Measurements from ENCODE around the gene KDM4B.
A peak's percentile ranks its signal among the peaks of the same experiment; 100 is the strongest.
"Not testable (repeated sequence)": the region's sequence is repeated elsewhere in the genome, so short reads cannot be mapped to it uniquely, and the experiment has no call there.

Gene KDM4B

DNA sequence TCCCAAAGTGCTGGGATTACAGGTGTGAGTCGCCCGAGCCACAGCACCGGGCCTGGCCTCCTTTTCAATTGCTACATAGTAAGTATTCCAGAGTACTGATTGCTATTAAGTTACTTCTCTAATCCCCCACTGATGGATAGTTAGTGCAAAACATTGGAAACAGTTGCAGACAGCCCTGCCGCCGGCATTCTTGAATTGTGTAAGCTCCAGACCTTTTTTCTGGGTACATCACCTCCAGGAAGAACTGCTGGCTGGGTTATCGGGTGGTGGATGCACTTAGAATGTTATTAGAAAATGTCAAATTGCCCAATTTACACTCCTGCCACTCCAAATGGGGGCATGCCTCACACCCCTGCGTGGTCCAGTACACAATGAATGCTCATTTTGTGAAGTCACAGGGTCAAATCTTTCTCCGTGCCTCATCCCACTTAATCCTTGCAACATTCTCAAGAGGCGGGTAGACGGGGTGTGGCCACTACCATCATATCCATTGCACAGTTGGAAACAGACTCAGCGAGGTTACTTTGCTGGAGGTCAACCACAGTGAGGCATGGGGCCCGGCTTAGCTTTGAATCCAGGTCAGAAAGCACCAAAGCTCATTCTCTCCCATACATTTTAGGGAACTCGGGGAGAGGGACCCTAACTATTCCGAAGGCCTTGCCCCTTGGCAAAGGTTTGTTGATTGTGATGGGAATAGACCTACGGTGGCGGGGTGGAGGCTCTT is 1.0 kb upstream of the KDM4B start:
- no peak for DNase-seq (ENCODE audit: low read depth in 2 of 2)

DNA sequence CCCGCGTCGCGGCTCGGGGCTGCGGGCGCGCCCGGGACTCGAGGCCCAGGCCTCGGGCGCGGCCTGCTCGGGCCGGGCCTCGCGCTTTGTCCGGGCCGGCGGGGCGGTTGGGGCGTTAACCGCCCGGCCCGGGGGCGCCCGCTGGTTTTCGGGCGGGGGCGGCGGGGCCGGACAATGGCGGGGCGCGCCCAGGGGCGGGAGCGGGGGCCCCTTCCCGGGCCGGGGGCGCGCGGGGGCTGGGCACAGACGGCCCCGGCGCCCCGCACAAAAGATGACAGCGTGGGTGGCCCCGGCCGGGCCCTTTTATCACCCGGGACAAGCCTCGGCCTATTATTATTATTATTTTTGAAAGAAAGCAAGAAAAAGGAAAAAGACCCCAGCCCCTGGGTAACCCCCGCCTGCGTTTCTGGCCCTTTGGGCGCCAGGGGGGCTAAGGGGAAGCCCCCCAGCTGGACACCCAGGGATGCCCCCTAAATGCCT is 419 bp downstream of the KDM4B start:
- no peak for DNase-seq (ENCODE audit: low read depth in 2 of 2)

- DNase-seq (ENCODE audit: low read depth in 2 of 2): no peak
Observed at GRCh38 chr19:4969772-4970531, 1.0 kb downstream of the KDM4B start.

DNA sequence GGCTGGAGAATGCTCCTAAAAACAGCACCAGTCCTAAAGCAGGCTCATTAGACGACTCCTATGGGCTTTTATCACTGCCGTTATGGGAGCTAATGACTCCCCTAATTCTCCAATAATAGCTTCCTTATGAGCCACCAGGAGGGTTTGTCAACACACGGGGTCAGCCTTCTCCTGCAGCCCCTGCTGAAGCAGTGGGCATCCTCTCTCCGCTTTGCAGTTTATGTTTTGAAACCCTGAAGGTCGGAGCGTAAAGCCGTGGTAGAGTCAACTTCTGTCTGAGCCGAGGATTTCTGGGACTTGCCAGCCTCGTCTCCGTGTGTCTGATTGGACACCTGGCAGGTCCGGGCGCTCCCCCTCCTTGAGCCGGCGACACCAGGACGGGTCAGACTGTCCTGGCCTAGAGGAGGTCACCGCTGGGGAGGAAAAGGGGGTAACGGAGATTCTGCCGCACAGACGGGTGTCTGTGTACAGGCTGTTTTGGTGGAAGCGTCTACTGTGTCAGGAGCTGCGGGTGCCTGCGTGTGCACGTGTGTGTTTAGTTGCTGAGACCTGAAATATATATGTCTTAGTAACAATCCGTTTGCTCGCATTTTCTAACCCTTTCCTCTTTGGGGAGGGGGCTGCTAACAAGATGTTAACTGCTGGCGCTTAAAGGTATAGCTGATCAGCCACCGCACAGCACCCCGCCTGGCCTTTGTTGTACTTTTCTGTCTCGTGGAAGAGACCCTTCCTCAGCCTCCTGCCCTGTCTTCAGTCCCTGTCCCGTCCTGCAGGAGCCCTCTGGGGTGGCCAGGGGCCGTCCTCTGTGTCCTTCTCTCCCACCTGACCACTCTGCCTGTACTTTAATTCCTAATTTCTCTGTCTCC is 1.9 kb downstream of the KDM4B start:
- no peak for DNase-seq (ENCODE audit: low read depth in 2 of 2)

GRCh38 chr19:4971424-4971793 is 2.5 kb downstream of the KDM4B start:
- no peak for DNase-seq (ENCODE audit: low read depth in 2 of 2)

GRCh38 chr19:4971816-4972495 is 3.0 kb downstream of the KDM4B start:
- DNase-seq (ENCODE audit: low read depth in 2 of 2): no peak

DNA sequence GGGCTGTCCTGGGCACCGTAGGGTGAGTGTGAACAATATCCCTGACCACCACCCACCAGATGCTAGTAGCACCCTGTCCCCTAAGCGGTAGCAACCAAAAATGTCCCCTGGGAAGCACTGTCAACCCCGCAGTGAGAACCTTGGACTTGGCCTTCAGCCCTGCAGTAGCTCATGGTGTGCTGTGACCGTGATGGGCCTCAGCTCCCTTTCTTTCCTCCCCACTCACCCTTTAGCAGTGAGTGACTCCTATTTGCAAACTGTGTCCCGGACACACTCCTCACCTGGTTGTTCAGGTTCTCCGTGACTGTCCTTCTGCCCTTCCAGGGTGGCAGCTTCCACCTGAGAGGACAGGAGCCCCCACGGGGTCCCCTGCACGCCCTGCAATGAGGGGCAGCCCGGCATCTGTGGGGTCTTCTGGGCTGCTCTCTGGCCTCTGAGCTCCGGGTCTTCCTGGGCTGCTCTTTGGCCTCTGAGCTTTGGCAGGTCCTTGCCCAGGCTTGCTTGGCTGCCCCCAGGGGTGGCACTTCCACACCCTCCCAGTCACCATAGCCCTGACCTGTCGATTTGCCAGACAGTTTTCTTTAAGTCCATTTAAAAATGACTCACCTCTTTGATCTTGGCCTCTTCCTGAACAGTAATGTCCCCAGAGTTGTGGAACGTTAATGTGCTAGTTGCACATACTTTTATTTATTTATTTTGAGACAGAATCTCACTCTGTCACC is 3.8 kb downstream of the KDM4B start:
- DNase-seq (ENCODE audit: low read depth in 2 of 2): no peak

GRCh38 chr19:4974880-4975469 is 6.1 kb downstream of the KDM4B start:
- DNase-seq (ENCODE audit: low read depth in 2 of 2): no peak

DNA sequence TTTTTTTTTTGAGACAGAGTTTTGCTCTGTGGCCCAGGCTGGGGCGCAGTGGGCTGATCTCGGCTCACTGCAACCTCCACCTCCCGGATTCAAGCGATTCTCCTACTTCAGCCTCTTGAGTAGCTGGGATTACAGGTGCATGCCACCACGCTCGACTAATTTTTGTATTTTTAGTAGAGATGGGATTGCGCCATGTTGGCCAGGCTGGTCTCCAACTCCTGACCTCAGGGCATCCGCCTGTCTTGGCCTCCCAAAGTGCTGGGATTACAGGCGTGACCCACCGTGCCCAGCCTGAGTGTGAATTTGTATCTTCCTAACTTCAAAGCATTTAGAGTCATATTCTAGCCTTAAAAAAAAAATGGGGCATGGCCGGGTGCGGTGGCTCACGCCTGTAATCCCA is 6.7 kb downstream of the KDM4B start:
- DNase-seq (ENCODE audit: low read depth in 2 of 2): not testable (repeated sequence)

DNA sequence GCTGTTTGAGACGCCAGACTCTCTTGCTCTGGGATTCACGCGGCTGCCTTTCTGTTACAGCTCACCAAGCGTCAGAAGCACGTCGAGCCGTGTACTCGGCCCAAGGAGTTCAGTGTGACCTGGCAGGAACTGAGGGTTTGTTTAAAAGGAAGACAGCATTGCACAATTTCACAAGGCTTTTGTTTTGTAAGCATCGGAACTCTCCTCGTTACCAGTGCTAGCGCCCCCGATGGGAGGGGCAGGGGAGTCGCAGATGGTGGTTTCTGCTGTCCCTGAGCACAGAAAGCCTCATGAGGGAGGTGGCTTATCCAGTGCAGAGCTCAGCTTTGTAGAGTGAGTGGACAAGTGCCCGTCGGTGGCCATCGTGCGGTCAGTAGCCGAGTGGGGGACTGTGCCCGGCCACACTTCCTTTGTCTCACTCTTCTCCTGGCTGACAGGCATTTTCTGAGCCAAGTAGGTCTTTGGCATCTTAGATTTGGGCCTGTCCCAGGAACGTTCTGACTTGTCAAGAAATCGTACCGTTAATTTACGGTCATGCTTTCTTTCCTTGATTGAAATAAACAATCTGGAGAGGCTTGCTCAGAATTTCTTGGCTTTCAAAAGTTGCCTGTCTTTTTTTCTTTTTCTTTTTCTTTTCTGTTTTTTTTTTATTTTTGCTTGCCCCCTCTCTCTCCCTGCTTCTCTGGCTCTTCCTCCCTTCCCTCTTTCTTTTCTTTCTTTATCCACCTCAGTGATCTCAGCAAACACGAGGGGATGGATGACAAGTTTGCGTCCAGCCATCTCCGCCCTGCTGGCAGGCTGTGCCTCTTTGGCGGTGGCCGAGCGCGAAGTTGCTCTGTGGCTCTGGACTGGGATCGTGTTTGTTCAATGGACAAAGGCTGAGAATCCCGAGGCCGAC is 7.7 kb downstream of the KDM4B start:
- peak; percentile 12 to 25 for DNase-seq (ENCODE audit: low read depth in 2 of 2)

- peak; percentile 69 to 76 for DNase-seq (ENCODE audit: low read depth in 2 of 2)
Observed at GRCh38 chr19:4977299-4978174, 8.6 kb downstream of the KDM4B start.

DNA sequence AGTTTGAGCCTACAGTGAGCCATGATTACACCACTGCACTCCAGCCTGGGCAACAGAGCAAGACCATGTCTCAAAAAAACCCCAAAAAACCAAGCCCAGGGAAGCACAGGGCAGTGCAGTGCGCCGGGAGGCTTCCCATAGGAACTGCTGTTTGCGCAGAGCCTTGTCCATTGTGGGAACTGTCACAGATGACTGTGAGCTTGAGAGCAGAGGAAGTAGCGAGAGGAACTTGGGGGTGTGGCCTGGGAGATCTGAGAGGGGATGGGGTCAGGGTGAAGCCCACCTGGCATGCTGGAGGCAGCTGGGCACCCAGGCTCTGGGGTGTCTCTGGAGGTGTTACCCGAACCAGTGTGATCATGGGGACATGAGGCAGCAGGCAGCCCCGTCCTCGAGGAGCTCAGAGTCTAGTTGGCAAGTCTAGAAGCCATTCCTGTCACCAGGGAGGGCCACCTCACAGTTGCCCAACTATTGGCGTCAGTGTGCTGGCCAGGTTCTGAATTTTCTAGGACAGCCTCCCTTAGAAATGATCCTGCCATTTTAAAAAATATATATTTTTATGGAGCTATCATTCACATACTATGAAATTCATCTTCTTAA is 10.4 kb downstream of the KDM4B start:
- DNase-seq (ENCODE audit: low read depth in 2 of 2): no peak

DNA sequence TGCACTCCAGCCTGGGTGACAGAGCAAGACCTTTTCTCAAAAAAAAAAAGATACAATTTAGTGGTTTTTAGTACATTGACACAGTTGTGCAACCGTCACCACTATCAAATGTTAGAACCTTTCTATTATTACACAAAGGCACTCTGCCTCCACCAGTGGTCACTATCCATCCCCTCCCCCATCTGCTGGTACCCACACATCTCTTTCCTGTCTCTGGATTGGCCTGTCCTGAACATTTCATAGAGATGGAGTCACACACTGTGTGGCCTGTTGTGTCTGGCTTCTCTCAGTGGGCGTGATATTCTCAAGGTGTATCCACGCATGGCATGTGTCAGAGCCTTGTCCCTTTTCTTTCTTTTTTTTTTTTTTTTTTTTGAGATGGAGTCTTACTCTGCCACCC is 11.2 kb downstream of the KDM4B start:
- DNase-seq (ENCODE audit: low read depth in 2 of 2): no peak

DNA sequence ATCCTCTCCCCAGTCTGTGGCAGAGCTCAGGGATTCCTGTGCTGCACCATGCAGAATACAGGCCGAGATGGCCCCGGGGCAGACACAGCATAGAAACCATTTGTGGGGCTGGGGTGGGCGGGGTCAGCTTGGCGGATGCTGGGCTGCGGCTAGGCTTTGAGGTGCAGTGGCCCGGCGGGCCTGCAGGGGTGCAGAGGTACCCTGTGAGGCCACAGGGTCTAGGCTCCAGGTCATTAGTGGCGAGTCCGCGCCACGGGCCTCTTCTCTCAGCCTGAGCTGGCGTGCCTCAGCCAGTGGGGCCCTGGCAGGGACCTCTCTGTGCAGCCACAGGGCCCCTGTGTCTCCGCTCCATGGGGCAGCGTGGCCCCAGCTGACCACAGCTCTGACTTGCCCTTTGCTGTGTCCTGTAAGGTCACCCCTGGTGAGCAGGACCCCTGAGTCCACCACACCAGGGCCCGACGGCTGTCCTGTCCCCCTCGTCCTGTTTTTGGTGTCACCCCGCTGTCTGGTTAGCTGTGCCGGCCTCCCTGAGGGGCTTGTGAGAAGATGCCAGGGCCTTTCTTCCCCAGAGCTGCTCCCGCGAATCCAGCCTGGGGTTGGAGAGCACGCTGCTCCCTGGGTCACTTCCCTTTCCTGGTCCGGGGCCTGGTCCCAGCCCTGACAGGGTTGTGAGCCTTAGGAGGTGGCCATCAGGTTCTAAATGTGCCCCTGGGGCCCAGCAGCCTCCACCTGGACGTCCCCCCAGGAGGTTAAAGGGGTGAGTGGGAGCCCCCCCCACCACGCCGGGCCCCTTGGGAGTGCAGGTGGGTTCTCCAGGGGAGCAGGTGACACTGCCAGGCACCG is 12.1 kb downstream of the KDM4B start:
- no peak for DNase-seq (ENCODE audit: low read depth in 2 of 2)

DNA sequence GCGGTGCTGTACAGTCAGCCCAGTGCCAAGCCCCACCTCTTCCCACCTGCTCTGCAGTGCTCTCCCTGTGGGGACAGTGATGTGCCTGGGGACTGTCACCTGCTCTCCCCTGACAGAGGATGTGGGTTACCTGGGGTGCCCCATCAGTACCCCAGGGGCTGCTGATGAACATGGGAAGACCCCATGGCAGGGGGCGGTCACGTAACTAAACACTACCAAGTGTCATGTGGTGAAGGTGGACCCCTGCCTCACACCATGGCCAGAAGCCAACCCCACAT is 12.7 kb downstream of the KDM4B start:
- DNase-seq (ENCODE audit: low read depth in 2 of 2): no peak

GRCh38 chr19:4983346-4984105 is 14.6 kb downstream of the KDM4B start:
- no peak for DNase-seq (ENCODE audit: low read depth in 2 of 2)

DNA sequence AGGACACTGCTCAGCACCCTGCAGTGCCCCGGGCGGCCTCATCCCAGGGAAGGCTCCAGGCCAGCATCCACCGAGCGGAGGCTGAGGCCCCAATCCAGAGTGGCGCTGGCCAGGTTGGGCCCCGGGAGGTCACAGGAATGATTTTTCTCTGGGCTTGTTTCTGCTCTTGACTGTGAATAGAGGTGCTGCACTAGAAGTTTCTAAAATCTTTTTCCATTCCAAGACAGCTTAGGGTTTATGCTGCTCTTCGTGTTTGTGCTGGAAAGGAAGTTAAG is 15.1 kb downstream of the KDM4B start:
- no peak for DNase-seq (ENCODE audit: low read depth in 2 of 2)

All from fibroblast of skin of left quadriceps (primary cell).